Natural killer cell (primary cell): Measurements from ENCODE around the gene FOXP1. TPM values are rescaled to one million over a fixed set of nuclear protein-coding genes. Genes with fewer than 3 reads are reported as not detected.

Source experiments
- ATAC-seq, 3 donors: fragments of 150-1000 bp in 2 of 3; fragments of 200-7000 bp in 1 of 3; cut with Tn5 transposase; 1 replicate in 1 of 3; 2 replicates in 2 of 3; pipeline ENCODE4 v1.10.0; 2021; ENCODE audit warnings: mild to moderate bottlenecking in 2 of 3, moderate library complexity in 2 of 3
- DNase-seq, 2 donors: peaks; one replicate each; pipeline versions ENCODE4 v3.0.0 to v3.0.0-alpha.2; 2013 to 2021; ENCODE audit warnings: mixed read lengths in 1 of 2
- H3K27ac ChIP-seq: one replicate; pipeline ENCODE4 v1.5.1; 2013; ENCODE audit warnings: mild to moderate bottlenecking, low read length
- H3K27me3 ChIP-seq: one replicate; pipeline ENCODE4 v1.6.1; 2013; ENCODE audit warnings: low read length; ENCODE audit not compliant: control insufficient read depth, insufficient read depth
- H3K36me3 ChIP-seq: one replicate; pipeline ENCODE4 v1.6.1; 2013; ENCODE audit warnings: low read length; ENCODE audit not compliant: control insufficient read depth, insufficient read depth
- H3K4me1 ChIP-seq: one replicate; pipeline ENCODE4 v1.6.1; 2013; ENCODE audit warnings: low read length; ENCODE audit not compliant: control insufficient read depth, insufficient read depth
- H3K4me3 ChIP-seq: one replicate; pipeline ENCODE4 v1.5.1; 2013; ENCODE audit warnings: low read length
- H3K9me3 ChIP-seq: one replicate; pipeline ENCODE4 v1.6.1; 2013; ENCODE audit warnings: low read length; ENCODE audit not compliant: control insufficient read depth, insufficient read depth
- H3K27ac Mint-ChIP-seq, 2 donors: one replicate each; pipeline ENCODE4 v1.8.0; 2022; ENCODE audit warnings: mild to moderate bottlenecking in 2 of 2, mixed read lengths in 2 of 2, moderate library complexity in 1 of 2
- H3K27me3 Mint-ChIP-seq, 2 donors: one replicate each; pipeline ENCODE4 v1.8.0; 2022; ENCODE audit warnings: low read depth in 2 of 2, mixed read lengths in 2 of 2
- H3K36me3 Mint-ChIP-seq: one replicate; pipeline ENCODE4 v1.8.0; 2022; ENCODE audit warnings: mixed read lengths
- H3K4me1 Mint-ChIP-seq, 2 donors: one replicate each; pipeline ENCODE4 v1.8.0; 2022; ENCODE audit warnings: mixed read lengths in 2 of 2
- H3K4me3 Mint-ChIP-seq: one replicate; pipeline ENCODE4 v1.8.0; 2022; ENCODE audit warnings: mild to moderate bottlenecking, moderate library complexity, mixed read lengths
- H3K9me3 Mint-ChIP-seq, 2 donors: one replicate each; pipeline ENCODE4 v1.8.0; 2022; ENCODE audit warnings: mixed read lengths in 2 of 2
- WGBS: methylation state at CpG from one replicate; pipeline ENCODE4 v1.1.7; 2013; ENCODE audit warnings: missing lambda C conversion rate; ENCODE audit not compliant: insufficient coverage; 5-methylcytosine and 5-hydroxymethylcytosine counted together
- intact Hi-C: fragments of 100-400 bp; cut with micrococcal nuclease; formaldehyde crosslinking; loops from one replicate; pipeline ENCODE4 v1.14.2; 2022
- total RNA-seq, 4 donors: library from RNA; stranded (reverse); fragments of 120-200 nt in 1 of 4; gene quantifications; one replicate each; pipeline versions ENCODE4 v1.2.3 to v1.2.4, GENCODE V29; 2013 to 2022
- TF ChIP-seq, protein P1 (sequence below): fragments of 200-600 bp; IDR thresholded peaks from one replicate; pipeline ENCODE4 v1.8.0; 2022; ENCODE audit warnings: antibody characterized with exemption

FOXP1 gene
- total RNA-seq, 3 donors from 2014 or later (not counting 1 experiment from before 2014, with no cell fraction given) = 166 to 185 (median 166) TPM

DNA sequence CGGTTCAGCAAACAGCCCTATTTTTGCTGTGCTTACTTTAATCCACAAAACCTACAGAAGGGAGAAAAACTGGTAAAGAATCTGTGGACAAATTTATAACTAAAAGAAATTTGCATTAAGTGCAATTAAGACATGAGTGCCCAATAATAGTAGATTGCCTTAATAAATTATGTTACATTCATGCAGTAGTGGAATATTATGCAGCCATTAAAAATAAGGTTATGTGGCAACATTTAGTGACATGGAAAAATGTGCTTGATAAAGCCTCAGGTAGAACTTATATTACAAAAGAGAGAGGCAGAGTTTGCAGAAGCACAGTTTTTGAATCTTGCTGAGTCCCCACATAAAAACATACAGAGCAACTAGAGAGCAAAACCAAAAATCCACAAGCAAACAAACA, 253.0 kb downstream of the FOXP1 start:
- Mint-ChIP-seq H3K27me3 (no peaks in the 10 kb centered on the region), H3K4me3 (no peak overlapping the region), H3K4me1 (peaks cover 0 to 4% of the 10 kb centered on the region in 2 donors), H3K9me3 (peaks cover 2 to 3% of the 10 kb centered on the region in 2 donors), H3K36me3 (no peaks in the 10 kb centered on the region), H3K27ac (no peak overlapping the region)
- Histone ChIP-seq H3K27ac (no peak overlapping the region), H3K9me3 (no peaks in the 10 kb centered on the region), H3K4me3 (no peak overlapping the region), H3K27me3 (no peaks in the 10 kb centered on the region), H3K4me1 (no peaks in the 10 kb centered on the region), H3K36me3 (no peaks in the 10 kb centered on the region)
- ATAC-seq (no peak), DNase-seq (no peak)
- TF ChIP-seq, protein P1, sequence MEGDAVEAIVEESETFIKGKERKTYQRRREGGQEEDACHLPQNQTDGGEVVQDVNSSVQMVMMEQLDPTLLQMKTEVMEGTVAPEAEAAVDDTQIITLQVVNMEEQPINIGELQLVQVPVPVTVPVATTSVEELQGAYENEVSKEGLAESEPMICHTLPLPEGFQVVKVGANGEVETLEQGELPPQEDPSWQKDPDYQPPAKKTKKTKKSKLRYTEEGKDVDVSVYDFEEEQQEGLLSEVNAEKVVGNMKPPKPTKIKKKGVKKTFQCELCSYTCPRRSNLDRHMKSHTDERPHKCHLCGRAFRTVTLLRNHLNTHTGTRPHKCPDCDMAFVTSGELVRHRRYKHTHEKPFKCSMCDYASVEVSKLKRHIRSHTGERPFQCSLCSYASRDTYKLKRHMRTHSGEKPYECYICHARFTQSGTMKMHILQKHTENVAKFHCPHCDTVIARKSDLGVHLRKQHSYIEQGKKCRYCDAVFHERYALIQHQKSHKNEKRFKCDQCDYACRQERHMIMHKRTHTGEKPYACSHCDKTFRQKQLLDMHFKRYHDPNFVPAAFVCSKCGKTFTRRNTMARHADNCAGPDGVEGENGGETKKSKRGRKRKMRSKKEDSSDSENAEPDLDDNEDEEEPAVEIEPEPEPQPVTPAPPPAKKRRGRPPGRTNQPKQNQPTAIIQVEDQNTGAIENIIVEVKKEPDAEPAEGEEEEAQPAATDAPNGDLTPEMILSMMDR = no peak
- intact Hi-C loops = no loop called here
- no CpG with 5 or more reads among the region's 1 CpG for WGBS

DNA sequence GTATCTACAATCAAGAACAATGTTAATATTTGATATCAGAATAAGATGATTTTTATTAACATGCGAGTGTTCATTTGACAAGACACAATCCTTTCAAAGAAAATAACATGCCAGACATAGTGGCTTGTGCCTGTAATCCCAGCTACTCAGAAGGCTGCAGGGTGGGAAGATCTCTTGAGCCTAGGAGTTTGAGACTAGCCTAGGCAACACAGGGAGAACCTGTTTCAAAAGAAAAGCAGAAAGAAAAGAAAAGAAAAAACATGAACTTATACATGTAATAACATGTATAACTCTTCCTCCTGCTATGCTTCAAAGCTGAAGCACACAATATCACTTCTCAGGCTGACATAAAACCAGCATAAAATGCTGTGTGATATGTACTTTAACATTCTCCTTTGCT, 253.7 kb downstream of the FOXP1 start:
- Mint-ChIP-seq H3K27me3 (no peaks in the 10 kb centered on the region), H3K27ac (no peak overlapping the region), H3K4me3 (no peak overlapping the region), H3K36me3 (no peaks in the 10 kb centered on the region), H3K4me1 (peaks cover 0 to 4% of the 10 kb centered on the region in 2 donors), H3K9me3 (peaks cover 2 to 3% of the 10 kb centered on the region in 2 donors)
- Histone ChIP-seq H3K9me3 (no peaks in the 10 kb centered on the region), H3K27me3 (no peaks in the 10 kb centered on the region), H3K27ac (no peak overlapping the region), H3K4me1 (no peaks in the 10 kb centered on the region), H3K4me3 (no peak overlapping the region), H3K36me3 (no peaks in the 10 kb centered on the region)
- no peak for DNase-seq
- no peak for ATAC-seq
- TF ChIP-seq, protein P1 = no peak
- 100% methylated on average over 1 of the region's 1 CpG for WGBS
- intact Hi-C loops = no loop called here

DNA sequence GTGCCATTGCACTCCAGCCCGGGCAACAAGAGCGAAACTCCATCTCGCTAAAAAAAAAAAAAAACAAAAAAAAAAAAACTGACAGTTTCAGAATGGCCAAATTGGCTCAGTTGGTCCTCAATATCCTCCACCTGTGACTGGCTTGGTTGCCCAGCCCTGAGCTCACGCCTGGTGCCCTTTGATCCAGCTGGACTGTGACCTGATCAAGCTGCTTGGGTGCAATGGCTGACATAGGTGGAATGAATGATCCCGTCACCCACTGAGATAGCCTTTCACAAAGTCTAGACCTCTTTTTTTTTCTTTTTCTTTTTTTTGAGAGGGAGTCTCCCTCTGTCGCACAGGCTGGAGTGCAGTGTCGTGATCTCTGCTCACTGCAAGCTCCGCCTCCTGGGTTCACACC, 254.6 kb downstream of the FOXP1 start:
- Histone ChIP-seq H3K36me3 (no peaks in the 10 kb centered on the region), H3K9me3 (no peaks in the 10 kb centered on the region), H3K27me3 (no peaks in the 10 kb centered on the region), H3K27ac (no peak overlapping the region), H3K4me1 (no peaks in the 10 kb centered on the region), H3K4me3 (no peak overlapping the region)
- H3K27ac Mint-ChIP-seq = no peak overlapping the region
- no peak overlapping the region for H3K4me3 Mint-ChIP-seq
- TF ChIP-seq, protein P1 = no peak
- no peak for ATAC-seq
- peaks cover 2 to 3% of the 10 kb centered on the region in 2 donors for H3K9me3 Mint-ChIP-seq
- no peaks in the 10 kb centered on the region for H3K27me3 Mint-ChIP-seq
- DNase-seq = no peak
- intact Hi-C loops = no loop called here
- no peaks in the 10 kb centered on the region for H3K36me3 Mint-ChIP-seq
- peaks cover 0 to 4% of the 10 kb centered on the region in 2 donors for H3K4me1 Mint-ChIP-seq
- WGBS = 98% methylated on average over 8 of the region's 8 CpGs

DNA sequence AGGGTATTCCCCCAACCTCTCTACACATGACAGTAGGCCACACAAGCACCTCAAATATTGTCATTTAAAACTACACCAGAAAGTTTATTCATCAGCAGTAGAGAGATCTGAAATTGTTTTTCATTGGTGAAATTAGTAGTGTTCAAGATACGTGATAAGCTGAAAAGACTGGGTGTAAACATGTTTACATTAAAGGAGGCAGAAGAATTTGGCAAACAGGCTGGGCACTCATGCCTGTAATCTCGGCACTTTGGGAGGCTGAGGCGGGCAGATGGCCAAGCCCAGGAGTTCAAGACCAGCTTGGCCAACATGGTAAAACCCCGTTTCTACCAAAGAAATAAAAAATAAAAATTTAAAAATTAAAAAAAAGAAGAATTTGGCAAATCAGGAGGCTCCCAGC, 255.6 kb downstream of the FOXP1 start:
- Mint-ChIP-seq H3K4me3 (no peak overlapping the region), H3K27ac (no peak overlapping the region), H3K9me3 (peaks cover 2 to 3% of the 10 kb centered on the region in 2 donors), H3K27me3 (no peaks in the 10 kb centered on the region), H3K36me3 (no peaks in the 10 kb centered on the region), H3K4me1 (peaks cover 0 to 4% of the 10 kb centered on the region in 2 donors)
- Histone ChIP-seq H3K9me3 (no peaks in the 10 kb centered on the region), H3K36me3 (no peaks in the 10 kb centered on the region), H3K4me3 (no peak overlapping the region), H3K27ac (no peak overlapping the region), H3K27me3 (no peaks in the 10 kb centered on the region), H3K4me1 (no peaks in the 10 kb centered on the region)
- WGBS = 94% methylated on average over 3 of the region's 4 CpGs
- TF ChIP-seq, protein P1 = no peak
- ATAC-seq (no peak), DNase-seq (no peak)
- intact Hi-C loops = no loop called here
